ENCODE data around the gene VRK2.
"Not testable (repeated sequence)": the region's sequence is repeated elsewhere in the genome, so short reads cannot be mapped to it uniquely, and the experiment has no call there.

VRK2 gene

DNA sequence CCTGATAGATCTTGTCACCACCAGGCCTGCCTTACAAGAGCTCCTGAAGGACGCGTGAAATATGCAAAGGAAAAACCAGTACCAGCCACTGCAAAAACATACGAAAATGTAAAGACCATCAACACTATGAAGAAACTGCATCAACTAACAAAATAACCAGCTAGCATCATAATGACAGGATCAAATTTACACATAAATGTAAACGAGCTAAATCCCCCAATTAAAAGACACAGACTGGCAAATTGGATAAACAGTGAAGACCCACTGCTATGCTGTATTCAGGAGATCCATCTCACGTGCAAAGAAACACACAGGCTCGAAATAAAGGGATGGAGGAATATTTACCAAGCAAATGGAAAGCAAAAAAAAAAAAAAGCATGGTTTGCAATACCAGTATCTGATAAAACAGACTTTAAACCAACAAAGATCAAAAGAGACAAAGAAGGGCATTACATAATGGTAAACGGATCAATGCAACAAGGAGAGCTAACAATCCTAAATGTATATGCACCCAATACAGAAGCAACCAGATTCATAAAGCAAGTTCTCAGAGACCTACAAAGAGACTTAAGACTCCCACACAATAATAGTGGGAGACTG, 123.8 kb downstream of the VRK2 start:
- not testable (repeated sequence) for DNase-seq

DNA sequence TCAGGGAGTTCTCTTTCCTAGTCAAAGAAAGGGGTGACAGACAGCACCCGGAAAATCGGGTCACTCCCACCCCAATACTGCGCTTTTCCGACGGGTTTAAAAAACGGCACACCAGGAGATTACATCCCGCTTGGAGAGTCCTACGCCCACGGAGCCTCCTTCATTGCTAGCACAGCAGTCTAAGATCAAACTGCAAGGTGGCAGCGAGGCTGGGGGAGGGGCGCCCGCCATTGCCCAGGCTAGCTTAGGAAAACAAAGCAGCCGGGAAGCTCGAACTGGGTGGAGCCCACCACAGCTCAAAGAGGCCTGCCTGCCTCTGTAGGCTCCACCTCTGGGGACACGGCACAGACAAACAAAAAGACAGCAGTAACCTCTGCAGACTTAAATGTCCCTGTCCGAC, 125.2 kb downstream of the VRK2 start:
- DNase-seq: not testable (repeated sequence)

DNA sequence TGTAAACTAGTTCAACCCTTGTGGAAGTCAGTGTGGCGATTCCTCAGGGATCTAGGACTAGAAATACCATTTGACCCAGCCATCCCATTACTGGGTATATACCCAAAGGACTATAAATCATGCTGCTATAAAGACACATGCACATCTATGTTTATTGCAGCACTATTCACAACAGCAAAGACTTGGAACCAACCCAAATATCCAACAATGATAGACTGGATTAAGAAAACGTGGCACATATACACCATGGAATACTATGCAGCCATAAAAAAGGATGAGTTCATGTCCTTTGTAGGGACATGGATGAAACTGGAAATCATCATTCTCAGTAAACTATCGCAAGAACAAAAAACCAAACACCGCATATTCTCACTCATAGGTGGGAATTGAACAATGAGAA, 130.6 kb downstream of the VRK2 start:
- DNase-seq: not testable (repeated sequence)

DNA sequence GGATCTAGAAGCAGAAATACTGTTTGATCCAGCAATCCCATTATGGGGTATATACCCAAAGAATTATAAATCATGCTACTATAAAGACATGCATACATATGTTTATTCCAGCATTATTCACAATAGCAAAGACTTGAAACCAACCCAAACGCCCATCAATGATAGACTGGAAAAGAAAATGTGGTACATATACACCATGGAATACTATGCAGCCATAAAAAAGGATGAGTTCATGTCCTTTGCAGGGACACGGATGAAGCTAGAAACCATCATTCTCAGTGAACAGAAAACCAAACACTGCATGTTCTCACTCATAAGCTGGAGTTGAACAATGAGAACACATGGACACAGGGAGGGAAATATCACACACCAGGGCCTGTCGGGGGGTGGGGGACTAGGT, 133.6 kb downstream of the VRK2 start:
- not testable (repeated sequence) for DNase-seq

DNA sequence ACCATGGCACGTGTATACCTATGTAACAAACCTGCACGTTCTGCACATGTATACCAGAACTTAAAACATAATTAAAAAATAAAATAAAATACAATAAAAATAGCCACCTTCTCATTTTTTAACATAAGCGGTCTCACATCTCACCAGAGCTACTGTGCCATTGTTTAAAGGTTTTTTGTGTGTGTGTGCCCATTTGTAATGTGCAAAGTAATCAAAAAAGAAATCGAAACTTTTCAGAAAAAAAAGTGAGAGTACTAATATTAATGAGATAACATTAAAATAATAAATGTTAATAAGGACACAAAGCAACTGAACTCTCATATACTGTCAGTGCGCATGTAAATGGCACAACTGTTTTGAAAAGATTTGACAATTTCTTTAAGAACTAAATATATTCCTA, 134.0 kb downstream of the VRK2 start:
- DNase-seq: no peak

DNA sequence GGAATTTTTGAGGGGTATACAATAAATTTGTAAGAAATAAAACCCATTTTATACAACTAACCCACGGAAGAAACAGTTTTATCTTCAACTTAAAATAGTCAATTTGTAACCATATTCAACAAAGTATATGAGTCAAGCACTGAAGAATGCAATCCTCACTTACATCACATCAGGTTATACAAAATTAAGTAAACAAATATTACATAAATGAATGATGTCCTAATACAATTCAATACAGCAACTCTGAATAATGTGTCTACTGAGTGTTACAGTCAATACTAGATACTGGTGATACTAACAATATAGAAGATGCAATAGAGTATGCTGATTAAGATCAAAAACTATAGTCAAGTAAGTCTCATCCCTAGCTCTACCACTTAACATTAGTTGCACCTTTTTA, 135.9 kb downstream of the VRK2 start:
- DNase-seq: no peak

DNA sequence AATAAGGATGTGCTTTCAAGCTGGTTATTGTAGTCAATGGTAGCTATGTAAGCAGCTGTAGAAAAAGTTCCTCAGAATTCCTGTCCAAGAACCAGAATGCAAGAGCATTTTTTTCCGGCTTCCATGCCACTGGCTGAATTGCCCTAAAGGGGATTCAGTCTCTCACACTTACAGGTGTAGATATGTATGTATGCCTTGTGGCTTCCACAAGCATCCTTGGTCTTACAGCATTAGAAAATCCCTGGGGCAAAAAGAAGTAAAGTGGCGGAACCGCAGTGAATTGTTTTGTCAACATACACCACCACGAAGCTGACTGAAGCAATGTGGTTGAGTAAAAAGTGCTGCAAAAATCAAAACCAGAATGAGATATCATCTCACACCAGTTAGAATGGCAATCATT, 139.9 kb downstream of the VRK2 start:
- DNase-seq: no peak

DNA sequence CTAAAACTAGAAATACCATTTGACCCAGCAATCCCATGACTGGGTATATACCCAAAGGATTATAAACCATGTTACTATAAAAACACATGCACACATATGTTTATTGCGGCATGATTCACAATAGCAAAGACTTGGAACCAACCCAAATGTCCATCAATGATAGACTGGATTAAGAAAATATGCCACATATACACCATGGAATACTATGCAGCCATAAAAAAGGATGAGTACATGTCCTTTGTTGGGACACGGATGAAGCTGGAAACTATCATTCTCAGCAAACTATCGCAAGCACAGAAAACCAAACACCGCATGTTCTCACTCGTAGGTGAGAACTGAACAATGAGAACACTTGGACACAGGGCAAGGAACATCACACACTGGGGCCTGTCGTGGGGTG, 140.4 kb downstream of the VRK2 start:
- DNase-seq: not testable (repeated sequence)

DNA sequence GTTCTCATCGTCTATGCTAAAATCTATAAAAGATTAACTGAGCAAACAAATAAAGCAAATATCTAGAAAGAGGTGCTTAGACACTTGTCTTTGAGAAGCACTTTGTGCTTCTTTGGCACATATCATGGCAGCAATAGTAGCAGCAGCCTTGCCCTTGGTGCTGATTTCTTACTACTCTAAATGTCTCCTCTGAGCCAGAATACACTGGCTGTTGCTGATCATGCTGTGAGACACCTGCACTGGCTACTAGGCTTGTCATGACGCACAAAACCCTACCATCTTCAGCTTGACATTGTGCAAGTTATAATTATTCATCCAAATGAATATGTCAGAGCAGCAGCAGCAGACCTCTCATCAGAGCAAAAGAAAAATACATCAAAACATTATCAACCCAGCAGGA, 147.9 kb downstream of the VRK2 start:
- peak; percentile 19 for DNase-seq

DNA sequence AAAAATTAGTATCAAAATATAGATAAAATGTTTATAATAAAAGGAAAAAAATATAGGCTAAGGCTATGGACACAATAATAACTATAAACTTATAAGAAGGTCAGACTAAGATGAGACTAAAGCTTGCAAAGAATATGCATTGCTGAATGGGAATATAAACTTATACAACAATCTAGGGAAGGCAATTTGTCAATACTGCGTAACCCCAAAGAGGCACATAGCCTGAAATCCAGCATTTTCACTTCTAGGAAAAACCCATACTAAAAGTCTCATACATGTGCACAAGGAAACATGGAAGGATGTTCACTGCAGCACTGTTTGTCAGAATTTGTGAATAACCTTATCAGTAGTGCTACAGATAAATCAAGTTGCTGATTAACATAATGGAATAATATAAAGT, 149.1 kb downstream of the VRK2 start:
- no peak for DNase-seq

DNA sequence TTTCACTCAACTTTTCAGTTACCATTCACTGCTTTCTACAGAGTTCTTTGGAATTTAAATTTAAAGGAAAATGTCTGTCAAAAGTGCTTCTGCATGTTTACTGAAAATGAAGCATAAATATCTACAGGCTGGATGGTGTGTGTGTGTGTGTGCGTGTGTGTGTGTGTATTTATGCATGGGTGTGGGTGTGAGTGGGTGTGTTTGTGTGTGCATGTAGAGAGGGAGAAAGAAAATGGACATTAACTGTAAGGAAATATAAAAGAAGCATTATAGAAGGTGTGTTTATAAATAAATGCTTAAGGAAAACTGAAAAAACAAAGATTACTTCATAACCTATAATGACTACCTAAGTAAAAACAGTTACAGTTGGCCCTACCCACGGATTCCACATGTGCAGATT, 151.3 kb downstream of the VRK2 start:
- DNase-seq: no peak

DNA sequence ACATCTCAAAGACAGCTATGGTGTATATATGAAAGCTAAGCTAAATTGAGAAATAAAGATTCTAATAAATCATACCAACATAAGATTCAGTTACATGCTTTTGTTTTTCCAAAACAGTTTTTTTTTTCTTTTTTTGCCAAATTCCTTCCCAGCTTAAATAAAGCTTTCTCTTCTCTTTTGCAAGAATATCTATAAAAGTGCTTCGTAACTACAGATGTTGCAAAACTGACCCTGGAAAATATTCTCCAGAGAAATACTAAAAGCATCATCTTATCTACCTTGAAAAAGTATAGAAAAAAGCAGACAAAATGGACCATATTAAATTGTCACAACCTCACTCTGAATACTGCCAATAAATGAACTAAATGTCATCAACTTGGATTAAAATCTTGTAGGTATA, 155.8 kb downstream of the VRK2 start:
- DNase-seq: no peak

DNA sequence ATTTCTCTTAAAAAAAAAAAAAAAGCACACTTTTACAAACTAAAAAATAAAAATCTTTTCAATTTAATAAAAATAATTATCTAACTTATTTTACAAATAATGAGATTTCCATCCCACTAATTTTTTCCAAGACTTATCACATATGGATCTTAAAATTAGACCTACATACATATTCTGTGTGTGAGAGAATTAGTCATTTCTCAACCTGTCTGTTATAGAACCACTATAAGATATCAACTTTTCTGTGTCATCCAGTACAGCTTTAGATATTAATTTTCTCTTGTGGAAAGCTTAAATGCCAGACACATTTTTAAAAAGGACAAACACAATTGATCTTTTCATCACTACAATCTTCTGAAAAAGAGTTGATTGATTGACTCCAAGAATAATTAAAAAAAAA, 156.4 kb downstream of the VRK2 start:
- no peak for DNase-seq

DNA sequence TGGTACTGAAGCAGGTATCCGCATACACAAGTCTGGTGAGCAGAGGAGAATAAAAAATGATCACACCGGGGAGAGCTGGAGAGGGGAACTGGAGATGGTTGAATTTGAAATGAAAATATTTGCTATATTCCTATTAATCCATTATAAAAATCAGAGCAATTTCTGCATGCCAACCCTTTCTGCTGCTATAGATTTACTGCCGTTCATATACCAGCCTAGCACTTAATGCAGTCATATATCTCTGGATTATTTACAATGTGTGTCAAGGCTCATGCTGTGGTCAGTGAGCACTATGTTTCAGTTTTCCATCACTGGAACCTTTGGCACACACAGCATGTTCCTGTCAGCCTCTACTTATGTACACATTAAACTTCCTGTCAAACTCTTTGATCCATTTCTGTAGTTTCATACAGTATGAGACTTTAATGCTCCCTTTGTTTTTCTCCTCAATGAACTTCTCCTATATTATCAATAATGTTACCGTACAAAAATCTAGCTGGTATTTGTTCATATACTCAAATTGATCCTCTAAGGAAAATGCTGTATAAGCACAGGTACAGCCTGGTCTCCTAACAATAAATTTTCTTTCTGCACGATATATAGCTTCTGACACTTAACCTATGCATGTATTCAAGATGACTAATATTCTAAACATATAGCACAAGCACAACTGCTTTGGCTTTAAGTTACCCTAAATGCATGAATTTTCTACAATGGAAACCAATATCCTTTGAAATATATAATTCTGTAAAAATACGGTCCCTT, 157.8 kb downstream of the VRK2 start:
- no peak for DNase-seq

DNA sequence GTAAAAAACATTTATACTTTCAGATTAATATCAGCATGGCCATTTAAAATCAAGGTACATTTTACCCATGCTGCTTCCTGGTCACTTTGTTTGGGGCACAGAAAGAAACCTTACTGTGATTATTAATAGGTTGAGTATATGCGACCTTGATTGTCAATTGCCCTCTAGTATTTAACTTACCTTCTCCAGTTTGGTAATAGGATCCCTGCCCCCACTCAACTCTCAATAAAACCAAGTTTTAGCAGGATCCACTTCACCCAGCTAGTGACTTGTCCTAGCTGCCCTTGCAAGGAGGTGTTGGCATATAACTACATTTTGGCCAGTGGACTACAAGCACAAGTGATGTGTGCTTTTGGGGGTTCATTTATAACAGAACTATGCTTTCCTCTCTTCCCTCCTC, 160.2 kb downstream of the VRK2 start:
- DNase-seq: no peak

DNA sequence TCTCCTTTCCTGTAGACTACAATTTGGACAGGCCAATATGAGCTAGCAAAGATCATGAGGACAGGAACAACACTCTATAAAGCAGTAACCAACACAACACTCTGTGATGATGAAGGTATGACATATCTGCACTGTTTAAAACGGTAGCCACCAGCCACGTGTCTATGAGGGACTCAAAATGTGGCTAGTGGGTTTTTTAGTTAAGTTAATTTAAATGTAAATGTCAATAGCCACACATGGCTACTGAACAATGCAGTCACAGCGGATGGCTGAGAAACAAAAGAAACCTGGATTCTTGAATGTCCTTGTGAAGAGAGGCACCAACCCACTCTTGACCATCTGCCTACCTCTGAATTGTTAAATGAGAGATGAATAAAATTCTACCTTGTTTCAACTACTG, 160.6 kb downstream of the VRK2 start:
- no peak for DNase-seq
